AG09319 (cell line): ENCODE measurements around the gene SLIT3.
A peak's percentile ranks its signal among the peaks of the same experiment; 100 is the strongest.

ENCODE experiments used
- DNase-seq: peaks from one replicate; pipeline ENCODE4 v3.0.0-alpha.2; 2010; ENCODE audit warnings: low read depth; ENCODE audit errors: extremely low read depth
- TF ChIP-seq, protein P1 (sequence below): IDR thresholded peaks from 2 replicates; pipeline ENCODE4 v1.5.1; 2011; ENCODE audit warnings: low read depth, mild to moderate bottlenecking, inconsistent platforms, low read length, moderate library complexity

The SLIT3 gene

GRCh38 chr5:168953351-168953750 lies 347.6 kb downstream of the SLIT3 start:
- TF ChIP-seq, protein P1, sequence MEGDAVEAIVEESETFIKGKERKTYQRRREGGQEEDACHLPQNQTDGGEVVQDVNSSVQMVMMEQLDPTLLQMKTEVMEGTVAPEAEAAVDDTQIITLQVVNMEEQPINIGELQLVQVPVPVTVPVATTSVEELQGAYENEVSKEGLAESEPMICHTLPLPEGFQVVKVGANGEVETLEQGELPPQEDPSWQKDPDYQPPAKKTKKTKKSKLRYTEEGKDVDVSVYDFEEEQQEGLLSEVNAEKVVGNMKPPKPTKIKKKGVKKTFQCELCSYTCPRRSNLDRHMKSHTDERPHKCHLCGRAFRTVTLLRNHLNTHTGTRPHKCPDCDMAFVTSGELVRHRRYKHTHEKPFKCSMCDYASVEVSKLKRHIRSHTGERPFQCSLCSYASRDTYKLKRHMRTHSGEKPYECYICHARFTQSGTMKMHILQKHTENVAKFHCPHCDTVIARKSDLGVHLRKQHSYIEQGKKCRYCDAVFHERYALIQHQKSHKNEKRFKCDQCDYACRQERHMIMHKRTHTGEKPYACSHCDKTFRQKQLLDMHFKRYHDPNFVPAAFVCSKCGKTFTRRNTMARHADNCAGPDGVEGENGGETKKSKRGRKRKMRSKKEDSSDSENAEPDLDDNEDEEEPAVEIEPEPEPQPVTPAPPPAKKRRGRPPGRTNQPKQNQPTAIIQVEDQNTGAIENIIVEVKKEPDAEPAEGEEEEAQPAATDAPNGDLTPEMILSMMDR, result no peak
- no peak for DNase-seq

GRCh38 chr5:168952196-168952595 lies 348.7 kb downstream of the SLIT3 start:
- no peak for DNase-seq
- TF ChIP-seq, protein P1, result no peak

GRCh38 chr5:168951769-168952168 lies 349.2 kb downstream of the SLIT3 start:
- no peak for DNase-seq
- TF ChIP-seq, protein P1, result no peak

DNA sequence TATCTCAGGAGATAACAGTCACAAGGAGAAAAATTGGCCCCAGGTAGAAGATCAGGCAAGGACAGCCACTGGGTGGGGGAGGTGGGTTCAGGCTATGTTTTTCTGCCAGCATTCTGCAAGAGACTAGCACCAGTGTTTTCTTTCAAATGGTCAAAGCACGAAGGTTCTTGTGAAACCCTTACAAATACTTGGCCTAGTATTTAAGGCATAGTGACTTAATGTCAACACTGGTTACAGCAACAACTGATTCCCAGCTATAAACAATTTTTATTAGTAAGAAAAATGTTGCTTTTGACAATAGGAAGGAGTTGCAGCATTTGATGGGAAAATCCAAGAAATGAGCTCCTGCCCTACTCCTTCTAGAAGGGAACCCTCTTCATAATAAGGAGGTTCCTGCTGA lies 349.6 kb downstream of the SLIT3 start:
- DNase-seq, result peak; percentile 75
- TF ChIP-seq, protein P1, result no peak

- no peak for DNase-seq
- TF ChIP-seq, protein P1, result no peak
Measured at GRCh38 chr5:168950241-168950951, 350.5 kb downstream of the SLIT3 start.

DNA sequence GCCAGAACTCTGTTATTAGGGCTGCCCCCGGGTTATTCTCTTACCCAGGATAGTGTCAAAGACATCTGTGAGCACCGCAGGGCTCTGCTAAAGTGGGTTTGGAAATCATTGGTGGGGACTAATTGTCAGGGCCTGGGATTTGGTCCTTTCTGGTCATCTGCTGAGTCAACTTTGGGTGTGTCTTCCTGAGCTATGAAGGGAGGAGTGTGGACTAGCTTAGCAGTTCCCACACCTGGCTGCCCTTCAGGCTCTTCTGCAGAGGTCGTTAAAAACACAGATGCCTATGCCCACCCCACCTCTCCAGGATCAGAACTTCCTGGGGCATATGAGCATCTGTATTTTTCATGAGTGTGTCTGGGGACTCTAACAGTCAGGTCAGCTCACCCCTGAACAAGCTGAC lies 352.2 kb downstream of the SLIT3 start:
- no peak for DNase-seq
- TF ChIP-seq, protein P1, result no peak

DNA sequence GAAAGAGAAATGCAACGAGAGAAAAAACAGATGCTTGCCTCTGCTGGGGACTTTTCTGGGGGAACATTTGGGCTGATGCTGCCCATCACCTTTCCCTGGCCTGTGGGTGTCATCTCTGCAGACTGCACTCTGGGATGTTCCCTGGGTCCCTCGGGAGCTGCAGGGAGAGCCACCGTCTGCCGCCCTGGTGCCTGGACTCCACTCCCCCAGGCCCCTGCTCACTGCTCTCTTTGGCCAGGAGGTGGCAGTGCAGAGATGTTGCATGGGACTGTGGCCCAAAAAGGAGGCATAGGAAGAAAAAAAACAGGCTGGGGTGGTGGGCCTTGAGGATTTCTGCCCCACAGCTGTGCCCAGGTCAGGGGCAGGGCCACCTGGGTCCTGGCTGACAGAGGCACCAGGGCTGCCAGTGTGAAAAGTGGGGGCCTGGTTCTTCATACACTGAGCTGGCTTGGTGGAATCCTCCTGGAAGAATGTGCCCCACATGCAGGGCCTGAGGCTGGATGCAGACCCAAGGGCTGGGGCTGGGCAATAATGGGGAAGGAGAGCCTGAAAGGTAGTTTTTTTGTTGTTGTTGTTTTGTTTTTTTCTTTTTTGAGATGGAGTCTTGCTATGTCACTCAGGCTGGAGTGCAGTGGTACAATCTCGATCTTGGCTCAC lies 353.6 kb downstream of the SLIT3 start:
- DNase-seq, result no peak
- TF ChIP-seq, protein P1, result peak; percentile 90
